Ureter (tissue), 1 donor: ENCODE measurements around the gene POLDIP2. TPM values are rescaled to one million over a fixed set of nuclear protein-coding genes. Genes with fewer than 3 reads are reported as not detected.
"Not testable (repeated sequence)": the region's sequence is repeated elsewhere in the genome, so short reads cannot be mapped to it uniquely, and the experiment has no call there.

ENCODE experiments used
- DNase-seq: peaks from one replicate; pipeline ENCODE4 v3.0.0-alpha.2; 2020; ENCODE audit warnings: low spot score
- total RNA-seq: library from RNA; stranded (reverse); gene quantifications from one replicate; pipeline ENCODE4 v1.2.4, GENCODE V29; 2023
- donor health status: DM: yes; HTN: yes; CAD: no.

Gene POLDIP2
- total RNA-seq, 1 donor from 2014 or later = 74.6 TPM

GRCh38 chr17:28365487-28365886, 8.2 kb upstream of the POLDIP2 start:
- DNase-seq = no peak

- DNase-seq = no peak
Observed at GRCh38 chr17:28364665-28365363, 7.5 kb upstream of the POLDIP2 start, which contains the start of gene SEBOX. SEBOX (minus strand) TSS chr17:28365199; CDS start chr17:28365151, 48 bp downstream.

- DNase-seq = no peak
Observed at GRCh38 chr17:28363776-28364650, 6.7 kb upstream of the POLDIP2 start.

GRCh38 chr17:28363186-28363585, 5.9 kb upstream of the POLDIP2 start:
- DNase-seq = no peak

- no peak for DNase-seq
Observed at GRCh38 chr17:28357901-28358197, 522 bp upstream of the POLDIP2 start.

- no peak for DNase-seq
Observed at GRCh38 chr17:28350271-28350670, 7.1 kb downstream of the POLDIP2 start.

GRCh38 chr17:28348979-28349378, 8.3 kb downstream of the POLDIP2 start:
- no peak for DNase-seq

GRCh38 chr17:28347261-28347891, 10.0 kb downstream of the POLDIP2 start:
- DNase-seq = no peak

GRCh38 chr17:28346746-28347246, 10.5 kb downstream of the POLDIP2 start:
- no peak for DNase-seq

- no peak for DNase-seq
Observed at GRCh38 chr17:28346199-28346580, 11.1 kb downstream of the POLDIP2 start.

GRCh38 chr17:28345419-28346198, 11.7 kb downstream of the POLDIP2 start:
- DNase-seq = no peak

GRCh38 chr17:28344435-28344901, 12.9 kb downstream of the POLDIP2 start:
- DNase-seq = no peak

GRCh38 chr17:28344011-28344410, 13.3 kb downstream of the POLDIP2 start:
- DNase-seq = no peak

- DNase-seq = no peak
Observed at GRCh38 chr17:28343491-28343932, 13.8 kb downstream of the POLDIP2 start.

- no peak for DNase-seq
Observed at GRCh38 chr17:28342313-28342712, 15.0 kb downstream of the POLDIP2 start.

- DNase-seq = no peak
Observed at GRCh38 chr17:28341516-28341915, 15.8 kb downstream of the POLDIP2 start.

GRCh38 chr17:28340374-28340773, 17.0 kb downstream of the POLDIP2 start:
- DNase-seq = no peak

- DNase-seq = no peak
Observed at GRCh38 chr17:28339431-28339830, 17.9 kb downstream of the POLDIP2 start.

GRCh38 chr17:28338769-28339212, 18.5 kb downstream of the POLDIP2 start:
- DNase-seq = not testable (repeated sequence)

GRCh38 chr17:28338056-28338768, 19.1 kb downstream of the POLDIP2 start:
- DNase-seq = no peak
